HG02884 (cell line): ENCODE results near the gene FANK1.

Experiments
- ATAC-seq: cut with Tn5 transposase; IDR thresholded peaks from one replicate; pipeline ENCODE4 v1.9.1; 2021; ENCODE audit warnings: mild to moderate bottlenecking, moderate library complexity; ENCODE audit not compliant: unreplicated experiment

The FANK1 gene

DNA sequence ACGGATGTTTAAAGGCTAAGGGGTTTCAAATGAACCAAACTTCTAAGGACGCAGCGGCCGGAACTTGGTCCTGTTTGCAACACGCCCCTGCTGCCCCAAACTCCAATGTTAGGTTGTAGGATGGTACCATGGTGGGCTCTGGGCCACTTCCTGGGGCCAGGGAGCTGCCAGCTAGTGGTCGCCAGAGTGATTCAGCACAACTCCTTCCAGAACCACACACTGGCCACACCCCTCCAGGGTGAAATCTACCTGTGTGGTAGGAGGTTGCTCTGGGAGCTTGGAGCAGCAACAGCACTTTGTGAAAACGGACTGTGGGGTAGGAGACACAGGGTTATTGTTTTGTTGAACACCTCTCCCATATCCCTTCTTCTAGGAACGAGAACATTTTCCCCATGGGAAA lies 161.1 kb downstream of the FANK1 start:
- no peak for ATAC-seq

DNA sequence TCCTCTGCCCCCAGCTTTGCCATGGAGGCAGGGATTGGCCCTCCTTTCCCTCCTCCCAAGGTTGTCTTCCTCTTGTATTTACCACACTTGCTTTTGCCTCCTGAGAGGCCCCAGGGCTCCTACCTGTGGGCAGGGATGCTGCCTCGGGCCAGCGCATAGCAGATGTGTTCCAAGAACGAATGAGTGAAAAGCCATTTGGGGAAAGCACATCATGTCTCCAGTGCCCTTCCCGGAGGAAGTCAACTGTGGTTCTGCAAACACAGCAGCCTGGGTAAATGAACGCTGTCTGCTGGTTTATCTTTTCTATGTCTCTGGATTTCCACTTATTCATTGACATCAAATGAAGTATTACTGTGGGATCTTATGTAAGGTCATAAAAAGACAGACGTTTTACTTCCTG lies 161.7 kb downstream of the FANK1 start:
- ATAC-seq = no peak

DNA sequence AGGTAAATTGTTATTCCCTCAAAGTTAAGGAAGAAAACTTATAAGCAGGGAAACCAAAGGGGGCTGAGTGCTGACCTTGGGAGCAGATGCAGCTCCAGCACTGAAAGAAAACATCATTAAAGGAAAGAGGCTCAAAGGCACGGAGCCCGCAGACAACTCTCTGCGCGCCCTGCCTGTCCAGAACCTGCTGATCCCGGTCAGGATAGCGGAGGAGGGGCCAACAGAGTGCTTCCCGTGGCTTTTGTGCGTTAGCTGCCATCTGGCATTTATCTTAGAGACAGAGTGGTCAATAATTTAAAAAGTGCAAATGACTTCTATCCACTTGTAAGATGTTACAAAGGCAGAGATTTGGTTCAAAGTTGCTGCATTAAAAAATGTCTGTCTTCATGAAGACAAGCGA lies 162.1 kb downstream of the FANK1 start:
- no peak for ATAC-seq
